GM21526 (cell line): ENCODE data around the gene FBLN7.

Experiments used
- ATAC-seq: cut with Tn5 transposase; IDR thresholded peaks from one replicate; pipeline ENCODE4 v1.9.1; 2021; ENCODE audit warnings: moderate library complexity; ENCODE audit not compliant: unreplicated experiment, low FRiP score

Gene FBLN7

DNA sequence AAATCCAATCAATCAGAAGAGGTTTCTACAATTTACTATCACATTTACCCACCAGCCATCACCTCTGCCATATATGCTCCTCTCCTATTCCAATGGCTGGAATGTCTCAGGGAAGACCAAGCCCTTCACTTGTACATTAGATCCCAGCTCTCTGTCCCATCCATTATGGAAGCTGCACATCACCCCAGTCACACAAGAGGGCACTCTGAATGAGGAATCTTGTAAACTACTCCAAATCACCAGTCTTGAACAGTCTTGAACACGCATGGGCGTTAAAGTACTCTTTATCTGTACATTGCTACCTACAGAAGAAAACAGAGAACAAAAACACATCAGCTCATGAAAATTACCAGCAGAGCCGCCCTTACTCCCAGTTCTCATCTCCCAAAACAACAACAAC lies 78.0 kb downstream of the FBLN7 start:
- ATAC-seq: no peak

- no peak for ATAC-seq
Observed at GRCh38 chr2:112217854-112218253, 79.7 kb downstream of the FBLN7 start.

DNA sequence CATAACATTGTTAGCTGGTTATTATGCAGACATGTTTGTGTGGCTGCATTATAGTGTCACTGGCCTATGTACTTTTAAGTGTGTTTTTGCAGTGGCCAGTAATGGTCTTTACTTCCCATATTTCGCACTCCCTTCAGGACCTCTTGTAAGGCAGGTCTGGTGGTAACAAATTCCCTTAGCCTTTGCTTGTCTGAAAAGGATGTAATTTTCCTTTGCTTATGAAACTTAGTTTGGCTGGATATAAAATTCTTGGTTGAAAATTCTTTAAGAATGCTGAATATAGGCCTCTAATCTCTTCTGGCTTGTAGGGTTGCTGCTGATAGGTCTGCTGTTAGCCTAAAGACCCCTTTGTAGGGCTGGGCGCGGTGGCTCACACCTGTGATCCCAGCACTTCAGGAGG lies 82.0 kb downstream of the FBLN7 start:
- no peak for ATAC-seq

DNA sequence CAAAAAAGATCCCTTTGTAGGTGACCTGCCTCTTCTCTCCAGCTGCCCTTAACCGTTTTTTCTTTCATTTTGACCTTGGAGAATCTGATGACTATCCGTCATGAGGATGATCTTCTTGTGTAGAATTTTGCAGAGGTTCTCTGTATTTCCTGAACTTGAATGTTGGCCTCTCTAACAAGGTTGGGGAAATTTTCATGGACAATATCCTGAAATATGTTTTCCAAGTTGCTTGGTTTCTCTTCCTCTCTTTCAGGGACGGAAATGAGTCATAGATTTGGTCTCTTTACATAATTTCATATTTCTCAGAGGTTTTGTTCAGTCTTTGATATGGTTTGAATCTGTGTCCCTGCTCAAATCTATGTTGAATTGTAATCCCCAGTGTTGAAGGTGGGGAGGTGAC lies 82.6 kb downstream of the FBLN7 start:
- no peak for ATAC-seq

DNA sequence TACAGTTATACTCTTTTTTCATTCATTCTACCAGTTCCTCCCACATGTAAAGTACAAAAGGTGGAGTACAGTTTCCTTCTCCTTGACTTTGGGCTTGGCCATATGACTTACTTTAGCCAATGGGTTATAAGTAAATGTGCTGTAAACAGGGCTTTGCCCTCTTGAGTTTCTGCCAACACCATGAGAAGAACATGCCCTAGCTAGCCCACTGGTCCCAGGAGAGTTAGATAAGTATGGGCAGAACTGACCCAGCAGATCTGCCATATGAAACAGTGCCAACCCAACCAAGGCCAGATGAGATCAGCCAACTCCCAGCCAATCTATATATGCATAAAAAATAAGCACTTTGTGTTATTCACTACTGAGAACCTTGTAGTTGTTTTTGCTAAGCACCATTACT lies 91.2 kb downstream of the FBLN7 start:
- no peak for ATAC-seq

DNA sequence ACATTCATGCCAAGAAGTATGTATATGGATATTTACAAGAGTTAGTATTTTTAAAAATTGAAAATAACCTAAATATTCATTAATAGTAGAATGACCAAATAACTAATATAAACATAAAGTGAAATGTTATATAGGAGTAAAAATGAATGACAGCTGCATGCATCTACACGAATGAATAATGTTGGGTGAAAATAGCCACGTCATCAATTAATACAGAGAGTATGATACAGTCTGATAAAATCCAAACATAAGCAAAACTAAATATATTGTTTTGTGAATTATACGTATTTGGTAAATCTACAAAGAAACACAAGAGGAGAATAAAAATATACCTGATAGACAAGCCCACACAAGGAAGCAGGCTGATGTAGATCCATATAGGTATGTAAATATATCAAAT lies 92.2 kb downstream of the FBLN7 start:
- no peak for ATAC-seq
